Measurements from ENCODE around the gene CAV1. TPM values are rescaled to one million over a fixed set of nuclear protein-coding genes. Genes with fewer than 3 reads are reported as not detected.
"Not testable (repeated sequence)": the region's sequence is repeated elsewhere in the genome, so short reads cannot be mapped to it uniquely, and the experiment has no call there.

CAV1 gene, protein sequence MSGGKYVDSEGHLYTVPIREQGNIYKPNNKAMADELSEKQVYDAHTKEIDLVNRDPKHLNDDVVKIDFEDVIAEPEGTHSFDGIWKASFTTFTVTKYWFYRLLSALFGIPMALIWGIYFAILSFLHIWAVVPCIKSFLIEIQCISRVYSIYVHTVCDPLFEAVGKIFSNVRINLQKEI
- not detected for total RNA-seq

DNA sequence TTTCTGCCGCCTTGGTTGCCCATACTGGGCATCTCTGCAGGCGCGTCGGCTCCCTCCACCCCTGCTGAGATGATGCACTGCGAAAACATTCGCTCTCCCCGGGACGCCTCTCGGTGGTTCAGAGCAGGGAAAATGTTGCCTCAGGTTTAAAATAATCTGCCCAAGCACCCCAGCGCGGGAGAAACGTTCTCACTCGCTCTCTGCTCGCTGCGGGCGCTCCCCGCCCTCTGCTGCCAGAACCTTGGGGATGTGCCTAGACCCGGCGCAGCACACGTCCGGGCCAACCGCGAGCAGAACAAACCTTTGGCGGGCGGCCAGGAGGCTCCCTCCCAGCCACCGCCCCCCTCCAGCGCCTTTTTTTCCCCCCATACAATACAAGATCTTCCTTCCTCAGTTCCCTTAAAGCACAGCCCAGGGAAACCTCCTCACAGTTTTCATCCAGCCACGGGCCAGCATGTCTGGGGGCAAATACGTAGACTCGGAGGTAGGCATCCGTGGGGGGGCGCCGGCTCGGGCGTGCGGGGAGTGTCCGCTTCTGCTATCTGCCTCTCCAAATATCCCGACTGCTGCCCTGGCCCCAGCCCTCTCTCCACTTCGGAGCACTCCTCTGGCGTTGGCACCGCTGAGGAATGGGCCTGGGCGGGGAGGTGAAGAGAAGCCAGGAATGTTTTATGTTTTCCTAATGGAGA lies at the start of gene CAV1:
CAV1 (plus strand) TSS at position 428 of the 689 bp plus-strand sequence; CDS start at position 455, 27 bp downstream.
- Mint-ChIP-seq H3K27ac (no peak within 1 kb of the TSS), H3K36me3 (ENCODE audit: low read depth) (no peaks in the 10 kb centered on the region), H3K4me1 (peaks cover 23% of the 10 kb centered on the region), H3K4me3 (peak within 1 kb of the TSS; percentile 70), H3K27me3 (peaks cover 79% of the 10 kb centered on the region), H3K9me3 (no peaks in the 10 kb centered on the region)
- ChIA-PET POLR2A (no interaction called here), CTCF (interaction anchor here (1.4 to 2.3 kb wide), 2 partner anchors 13 to 76 kb away, joined by 3 to 6 read pairs; no protein-coding TSS in a partner anchor)
- peak; percentile 13 for DNase-seq

- no peaks in the 10 kb centered on the region for H3K4me1 Mint-ChIP-seq
- no peaks in the 10 kb centered on the region for H3K36me3 Mint-ChIP-seq (ENCODE audit: low read depth)
- H3K27me3 Mint-ChIP-seq: peaks cover 12% of the 10 kb centered on the region
- H3K4me3 Mint-ChIP-seq: no peak overlapping the region
- POLR2A ChIA-PET: no interaction called here
- DNase-seq: no peak
- no peaks in the 10 kb centered on the region for H3K9me3 Mint-ChIP-seq
- H3K27ac Mint-ChIP-seq: no peak overlapping the region
- CTCF ChIA-PET: no interaction called here
Observed at GRCh38 chr7:116477625-116478024, 47.2 kb upstream of the CAV1 start.

- POLR2A ChIA-PET: no interaction called here
- peaks cover 16% of the 10 kb centered on the region for H3K27me3 Mint-ChIP-seq
- H3K9me3 Mint-ChIP-seq: no peaks in the 10 kb centered on the region
Observed at GRCh38 chr7:116478834-116479233, 46.0 kb upstream of the CAV1 start.

GRCh38 chr7:116483271-116483942 lies 41.4 kb upstream of the CAV1 start:
- Mint-ChIP-seq H3K9me3 (no peaks in the 10 kb centered on the region), H3K36me3 (ENCODE audit: low read depth) (no peaks in the 10 kb centered on the region), H3K27ac (no peak overlapping the region), H3K4me1 (no peaks in the 10 kb centered on the region), H3K27me3 (peaks cover 23% of the 10 kb centered on the region), H3K4me3 (no peak overlapping the region)
- ChIA-PET CTCF (no interaction called here), POLR2A (no interaction called here)
- DNase-seq: no peak

More at GRCh38 chr7:116478834-116479233, 46.0 kb upstream of the CAV1 start:
- CTCF ChIA-PET: no interaction called here
- Mint-ChIP-seq H3K4me3 (no peak overlapping the region), H3K4me1 (no peaks in the 10 kb centered on the region), H3K27ac (no peak overlapping the region), H3K36me3 (ENCODE audit: low read depth) (no peaks in the 10 kb centered on the region)
- DNase-seq: no peak

GRCh38 chr7:116484389-116484788 lies 40.4 kb upstream of the CAV1 start:
- H3K4me3 Mint-ChIP-seq, CTCF ChIA-PET, POLR2A ChIA-PET: not testable (repeated sequence)

GRCh38 chr7:116487907-116488521 lies 36.8 kb upstream of the CAV1 start:
- Mint-ChIP-seq H3K9me3 (no peaks in the 10 kb centered on the region), H3K27me3 (peaks cover 34% of the 10 kb centered on the region), H3K27ac (no peak overlapping the region), H3K4me3 (no peak overlapping the region), H3K36me3 (ENCODE audit: low read depth) (no peaks in the 10 kb centered on the region), H3K4me1 (no peaks in the 10 kb centered on the region)
- DNase-seq: no peak
- POLR2A ChIA-PET: no interaction called here
- CTCF ChIA-PET: no interaction called here

More at GRCh38 chr7:116484389-116484788, 40.4 kb upstream of the CAV1 start:
- not testable (repeated sequence) for H3K36me3 Mint-ChIP-seq (ENCODE audit: low read depth); H3K27ac Mint-ChIP-seq; H3K9me3 Mint-ChIP-seq; H3K4me1 Mint-ChIP-seq; DNase-seq
- H3K27me3 Mint-ChIP-seq: peaks cover 21% of the 10 kb centered on the region

DNA sequence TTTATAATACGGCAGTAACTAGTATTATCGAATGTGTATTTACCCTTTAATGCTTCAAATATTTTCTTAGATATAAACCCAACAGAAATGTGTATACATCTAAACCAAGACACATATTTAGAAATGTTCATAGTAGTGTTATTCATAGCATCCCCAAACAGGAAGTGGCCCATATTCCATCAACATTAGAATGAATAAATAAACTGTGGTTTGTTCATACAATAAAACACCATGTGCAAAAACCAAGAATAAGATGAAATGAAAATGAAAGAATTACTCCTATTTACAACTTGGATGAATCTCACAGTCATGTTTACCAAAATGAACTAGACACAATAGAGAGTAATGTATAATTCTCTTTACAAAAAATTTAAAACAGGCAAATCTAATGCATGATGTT lies 34.5 kb upstream of the CAV1 start:
- no peak overlapping the region for H3K27ac Mint-ChIP-seq
- no peaks in the 10 kb centered on the region for H3K9me3 Mint-ChIP-seq
- H3K4me3 Mint-ChIP-seq: no peak overlapping the region
- H3K36me3 Mint-ChIP-seq (ENCODE audit: low read depth): no peaks in the 10 kb centered on the region
- POLR2A ChIA-PET: no interaction called here
- no peaks in the 10 kb centered on the region for H3K4me1 Mint-ChIP-seq
- CTCF ChIA-PET: no interaction called here
- DNase-seq: no peak
- peaks cover 33% of the 10 kb centered on the region for H3K27me3 Mint-ChIP-seq

DNA sequence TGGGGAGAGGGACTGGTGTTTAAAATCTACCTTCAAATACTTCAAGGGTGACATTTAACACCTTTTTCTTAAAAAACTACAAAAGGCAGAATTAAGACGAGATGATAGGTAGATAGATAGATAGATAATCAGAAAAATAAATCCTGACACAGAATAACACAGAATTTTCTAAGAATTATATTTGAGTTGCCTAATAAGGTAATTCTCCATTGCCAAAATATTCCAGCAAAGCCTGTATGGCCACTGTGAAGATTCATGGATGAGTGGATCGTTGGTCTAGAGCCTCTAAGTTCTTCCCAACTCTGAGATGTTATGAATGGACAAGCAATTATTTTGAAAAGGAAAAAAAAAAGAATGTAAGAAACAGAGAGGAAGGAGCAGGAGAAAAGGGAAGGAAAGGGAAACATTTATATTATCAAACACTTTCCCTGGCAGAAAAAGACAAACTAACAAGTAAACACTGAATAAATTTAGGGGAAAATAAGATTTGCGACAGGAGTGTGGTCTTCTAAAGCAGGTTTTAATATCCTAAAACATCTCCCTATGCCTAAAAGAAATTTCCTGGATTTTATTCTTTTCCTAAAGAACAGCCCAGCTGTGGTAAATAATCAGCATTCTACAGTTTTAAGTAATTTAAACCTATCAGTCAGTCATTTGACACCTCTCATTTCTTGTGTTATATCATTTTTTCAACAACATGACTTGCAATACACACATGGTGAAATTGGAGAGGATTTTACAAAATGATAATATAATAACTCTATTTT lies 32.8 kb upstream of the CAV1 start:
- ChIA-PET CTCF (interaction anchor here (0.7 kb wide), 1 partner anchor 61 kb away, joined by 3 read pairs; no protein-coding TSS in a partner anchor), POLR2A (no interaction called here)
- H3K4me1 Mint-ChIP-seq: no peaks in the 10 kb centered on the region
- no peaks in the 10 kb centered on the region for H3K36me3 Mint-ChIP-seq (ENCODE audit: low read depth)
- no peak for DNase-seq
- peaks cover 39% of the 10 kb centered on the region for H3K27me3 Mint-ChIP-seq
- H3K27ac Mint-ChIP-seq: no peak overlapping the region
- H3K9me3 Mint-ChIP-seq: no peaks in the 10 kb centered on the region
- H3K4me3 Mint-ChIP-seq: no peak overlapping the region

DNA sequence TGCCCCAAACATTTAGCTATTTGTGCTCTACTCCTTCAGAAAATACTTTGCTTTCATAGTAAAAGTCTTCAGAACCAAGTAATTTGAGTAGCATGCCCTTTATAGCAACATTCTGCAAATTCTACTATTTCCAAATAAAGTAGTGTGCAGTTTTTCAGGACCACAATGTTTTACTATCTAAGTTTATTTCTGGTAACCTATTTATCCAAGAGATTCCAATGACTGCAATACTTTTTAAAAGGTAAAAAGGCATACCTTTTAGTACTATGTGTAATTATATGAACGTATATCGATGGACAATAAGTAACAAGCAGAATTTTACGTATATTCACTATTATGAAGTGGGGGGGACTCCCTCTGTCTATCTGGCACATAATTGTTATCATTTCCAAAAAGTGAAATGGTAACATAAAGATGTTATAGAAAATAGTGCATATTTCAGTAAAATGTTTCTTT lies 32.2 kb upstream of the CAV1 start:
- Mint-ChIP-seq H3K4me1 (no peaks in the 10 kb centered on the region), H3K4me3 (no peak overlapping the region), H3K9me3 (no peaks in the 10 kb centered on the region), H3K36me3 (ENCODE audit: low read depth) (no peaks in the 10 kb centered on the region), H3K27ac (no peak overlapping the region), H3K27me3 (peaks cover 41% of the 10 kb centered on the region)
- DNase-seq: no peak
- CTCF ChIA-PET: interaction anchor here (0.7 kb wide), 1 partner anchor 62 kb away, joined by 3 read pairs; no protein-coding TSS in a partner anchor
- POLR2A ChIA-PET: no interaction called here

GRCh38 chr7:116493449-116493848 lies 31.4 kb upstream of the CAV1 start:
- POLR2A ChIA-PET: no interaction called here
- no peak overlapping the region for H3K27ac Mint-ChIP-seq

DNA sequence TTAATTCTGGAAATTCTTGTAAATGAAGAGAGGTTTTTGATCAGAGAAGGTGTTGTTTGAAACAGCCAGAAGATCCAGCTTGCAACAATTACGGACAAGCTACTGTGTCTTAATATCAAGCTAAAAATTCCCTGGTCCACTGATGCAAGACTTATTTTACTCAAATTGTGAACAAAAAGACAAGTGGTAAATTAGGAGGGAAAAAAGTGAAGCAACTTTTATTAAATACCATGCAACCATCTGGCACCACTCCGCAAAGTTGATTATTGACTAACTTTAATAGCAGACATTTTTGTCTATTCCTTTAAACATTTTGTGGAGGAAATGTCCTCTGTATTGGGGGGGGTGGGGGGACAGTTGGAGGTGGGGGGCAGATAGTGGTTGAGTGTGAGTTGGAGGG lies 30.4 kb upstream of the CAV1 start:
- no peaks in the 10 kb centered on the region for H3K9me3 Mint-ChIP-seq
- peaks cover 53% of the 10 kb centered on the region for H3K27me3 Mint-ChIP-seq
- DNase-seq: no peak
- CTCF ChIA-PET: no interaction called here
- POLR2A ChIA-PET: no interaction called here
- no peak overlapping the region for H3K4me3 Mint-ChIP-seq
- H3K4me1 Mint-ChIP-seq: peaks cover 1% of the 10 kb centered on the region
- no peak overlapping the region for H3K27ac Mint-ChIP-seq
- H3K36me3 Mint-ChIP-seq (ENCODE audit: low read depth): no peaks in the 10 kb centered on the region

More at GRCh38 chr7:116493449-116493848, 31.4 kb upstream of the CAV1 start:
- Mint-ChIP-seq H3K9me3 (no peaks in the 10 kb centered on the region), H3K4me3 (no peak overlapping the region), H3K27me3 (peaks cover 47% of the 10 kb centered on the region), H3K4me1 (no peaks in the 10 kb centered on the region), H3K36me3 (ENCODE audit: low read depth) (no peaks in the 10 kb centered on the region)
- no peak for DNase-seq
- CTCF ChIA-PET: no interaction called here

DNA sequence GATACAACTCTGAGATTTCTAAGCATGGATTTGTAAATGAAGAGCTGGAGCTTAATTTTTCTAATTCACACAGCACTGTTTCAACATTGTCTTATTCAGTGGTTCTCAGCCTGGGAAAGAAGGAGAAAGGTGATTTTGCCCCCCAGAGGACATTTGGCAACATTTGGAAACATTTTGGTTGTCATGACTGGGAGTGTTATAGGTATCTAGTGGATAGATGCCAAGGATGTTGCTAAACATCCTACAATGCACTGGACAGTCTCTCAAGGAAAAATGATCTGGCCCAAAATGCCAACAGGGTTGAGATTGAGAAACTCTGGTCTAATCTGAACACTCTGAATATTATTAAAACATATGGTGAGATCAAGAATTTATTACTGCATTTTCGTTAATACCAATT lies 29.1 kb upstream of the CAV1 start:
- Mint-ChIP-seq H3K36me3 (ENCODE audit: low read depth) (no peaks in the 10 kb centered on the region), H3K27ac (no peak overlapping the region), H3K4me1 (peaks cover 10% of the 10 kb centered on the region), H3K27me3 (peaks cover 55% of the 10 kb centered on the region), H3K4me3 (no peak overlapping the region), H3K9me3 (no peaks in the 10 kb centered on the region)
- DNase-seq: no peak
- CTCF ChIA-PET: interaction anchor here (2.6 kb wide), 1 partner anchor 30 kb away, joined by 6 read pairs; no protein-coding TSS in a partner anchor
- POLR2A ChIA-PET: no interaction called here

Measured in activated CD4-positive, alpha-beta T cell treated with anti-CD3 and anti-CD28 coated beads, Interleukin-2, amount 10 ng/mL, durations not matched to agents 7 days and 5 days (primary cell).